Measurements from ENCODE around the gene TIMM9.
"Not testable (repeated sequence)": the region's sequence is repeated elsewhere in the genome, so short reads cannot be mapped to it uniquely, and the experiment has no call there.

The TIMM9 gene

GRCh38 chr14:58397156-58397555, 30.2 kb downstream of the TIMM9 start:
- no peak for FAIRE-seq

GRCh38 chr14:58395812-58396788, 31.2 kb downstream of the TIMM9 start, which contains the start of gene TOMM20L:
TSS of gene TOMM20L (plus strand) at chr14:58395930. CDS start at chr14:58395958, 28 bp downstream.
- no peak for FAIRE-seq

GRCh38 chr14:58395562-58395811, 31.8 kb downstream of the TIMM9 start:
- FAIRE-seq: no peak

- no peak for FAIRE-seq
Measured at GRCh38 chr14:58390830-58391229, 36.5 kb downstream of the TIMM9 start.

- peak; percentile 74 for FAIRE-seq
Measured at GRCh38 chr14:58376791-58377190, 50.5 kb downstream of the TIMM9 start.

GRCh38 chr14:58368956-58369355, 58.4 kb downstream of the TIMM9 start:
- no peak for FAIRE-seq

- no peak for FAIRE-seq
Measured at GRCh38 chr14:58367296-58367695, 60.0 kb downstream of the TIMM9 start.

- FAIRE-seq: no peak
Measured at GRCh38 chr14:58364316-58364715, 63.0 kb downstream of the TIMM9 start.

- FAIRE-seq: peak; percentile 83
Measured at GRCh38 chr14:58362798-58363412, 64.4 kb downstream of the TIMM9 start.

GRCh38 chr14:58362272-58362671, 65.1 kb downstream of the TIMM9 start:
- FAIRE-seq: not testable (repeated sequence)

All from islet of Langerhans (tissue), 1 donor.